ENCODE results near the gene SFT2D3.

GRCh38 chr2:127722807-127723206 is 21.5 kb downstream of the SFT2D3 start:
- TF ChIP-seq YY1 (IDR thresholded peaks at IDR 0.05; ENCODE audit: insufficient read depth, insufficient read length) (no peak), SUZ12 (IDR thresholded peaks at IDR 0.05; ENCODE audit: extremely low read depth, insufficient read depth, insufficient read length) (no peak)
